Measurements from ENCODE around the gene ELF3. TPM values are rescaled to one million over a fixed set of nuclear protein-coding genes. Genes with fewer than 3 reads are reported as not detected.
A peak's percentile ranks its signal among the peaks of the same experiment; 100 is the strongest.

The ELF3 gene
- total and polyA plus RNA-seq, 2 of the 13 experiments (the other 11 are each of a cell fraction or from before 2014, with no cell fraction given): 11.5 to 55.1 TPM

DNA sequence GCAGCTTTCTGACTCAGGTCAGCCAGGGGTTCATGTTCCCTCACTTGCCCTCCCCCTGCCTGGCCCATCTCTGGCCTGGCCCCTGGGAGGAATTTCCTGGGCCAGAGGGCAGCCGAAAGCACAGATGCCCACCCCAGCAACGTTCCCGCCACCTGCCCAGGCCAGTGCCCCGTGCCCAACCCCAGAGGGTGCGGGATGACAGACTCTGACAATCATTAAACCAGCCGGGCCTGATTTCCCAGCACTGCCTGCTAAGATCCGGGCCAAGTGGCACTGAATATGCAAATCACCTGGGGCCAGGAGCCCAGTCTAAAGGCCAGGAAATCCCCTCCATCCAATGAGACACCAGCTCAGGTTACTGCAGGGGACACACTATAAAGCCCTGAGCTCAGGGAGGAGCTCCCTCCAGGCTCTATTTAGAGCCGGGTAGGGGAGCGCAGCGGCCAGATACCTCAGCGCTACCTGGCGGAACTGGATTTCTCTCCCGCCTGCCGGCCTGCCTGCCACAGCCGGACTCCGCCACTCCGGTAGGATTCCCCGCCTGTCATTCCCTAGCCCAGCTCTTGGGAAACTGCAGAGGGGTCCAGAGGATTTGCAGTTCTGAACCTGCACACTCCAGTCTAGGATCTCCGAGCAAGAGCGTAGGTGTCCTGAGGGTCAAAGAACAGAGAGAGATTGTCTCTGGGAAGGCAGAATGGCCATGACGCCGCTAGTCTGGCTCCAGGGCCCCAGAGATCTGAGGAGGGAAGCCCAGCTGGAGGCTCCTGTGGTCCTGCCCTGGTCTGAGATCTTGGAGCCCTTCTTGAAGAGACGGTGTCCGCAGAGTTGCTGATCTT, at the start of gene ELF3 (continued):
- TF ChIP-seq ZNF101 (CRISPR knock-in tag; IDR thresholded peaks at IDR 0.05; ENCODE audit: borderline replicate concordance, low read depth) (no peak), MED8 (CRISPR knock-in tag; IDR thresholded peaks at IDR 0.05; ENCODE audit: insufficient replicate concordance) (no peak), ZBTB3 (CRISPR knock-in tag; IDR thresholded peaks at IDR 0.05; ENCODE audit: borderline replicate concordance, low read depth) (no peak), ZNF460 (CRISPR knock-in tag; IDR thresholded peaks at IDR 0.05; ENCODE audit: borderline replicate concordance) (0 out of 2 replicates have a peak, but pooled peaks have one; percentile 10), SUZ12 (IDR thresholded peaks at IDR 0.05; ENCODE audit: low read depth, low read length) (no peak), ZNF337 (CRISPR knock-in tag; IDR thresholded peaks at IDR 0.05; ENCODE audit: borderline replicate concordance, low read depth) (peak; percentile 47; the same call in 1 of the 2 replicates), SPEN (CRISPR knock-in tag; IDR thresholded peaks at IDR 0.05; ENCODE audit: low read depth) (no peak), GABPB1 (CRISPR knock-in tag; IDR thresholded peaks at IDR 0.05) (peak; percentile 46), RBM39 (IDR thresholded peaks at IDR 0.05; ENCODE audit: low read depth, low read length, poor library complexity, severe bottlenecking) (no peak), MIER3 (CRISPR knock-in tag; IDR thresholded peaks at IDR 0.05; ENCODE audit: borderline replicate concordance) (no peak), SMAD1 (CRISPR knock-in tag; IDR thresholded peaks at IDR 0.05; ENCODE audit: borderline replicate concordance, low read depth) (0 out of 2 replicates have a peak, but pooled peaks have one; percentile 4), RFXANK (CRISPR knock-in tag; IDR thresholded peaks at IDR 0.05) (no peak), ZNF12 (CRISPR knock-in tag; IDR thresholded peaks at IDR 0.05) (0 out of 2 replicates have a peak, but pooled peaks have one; percentile 40)
- TF ChIP-seq, protein P1, sequence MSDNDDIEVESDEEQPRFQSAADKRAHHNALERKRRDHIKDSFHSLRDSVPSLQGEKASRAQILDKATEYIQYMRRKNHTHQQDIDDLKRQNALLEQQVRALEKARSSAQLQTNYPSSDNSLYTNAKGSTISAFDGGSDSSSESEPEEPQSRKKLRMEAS (IDR thresholded peaks at IDR 0.05): peak; percentile 59
- TF ChIP-seq, protein P2, sequence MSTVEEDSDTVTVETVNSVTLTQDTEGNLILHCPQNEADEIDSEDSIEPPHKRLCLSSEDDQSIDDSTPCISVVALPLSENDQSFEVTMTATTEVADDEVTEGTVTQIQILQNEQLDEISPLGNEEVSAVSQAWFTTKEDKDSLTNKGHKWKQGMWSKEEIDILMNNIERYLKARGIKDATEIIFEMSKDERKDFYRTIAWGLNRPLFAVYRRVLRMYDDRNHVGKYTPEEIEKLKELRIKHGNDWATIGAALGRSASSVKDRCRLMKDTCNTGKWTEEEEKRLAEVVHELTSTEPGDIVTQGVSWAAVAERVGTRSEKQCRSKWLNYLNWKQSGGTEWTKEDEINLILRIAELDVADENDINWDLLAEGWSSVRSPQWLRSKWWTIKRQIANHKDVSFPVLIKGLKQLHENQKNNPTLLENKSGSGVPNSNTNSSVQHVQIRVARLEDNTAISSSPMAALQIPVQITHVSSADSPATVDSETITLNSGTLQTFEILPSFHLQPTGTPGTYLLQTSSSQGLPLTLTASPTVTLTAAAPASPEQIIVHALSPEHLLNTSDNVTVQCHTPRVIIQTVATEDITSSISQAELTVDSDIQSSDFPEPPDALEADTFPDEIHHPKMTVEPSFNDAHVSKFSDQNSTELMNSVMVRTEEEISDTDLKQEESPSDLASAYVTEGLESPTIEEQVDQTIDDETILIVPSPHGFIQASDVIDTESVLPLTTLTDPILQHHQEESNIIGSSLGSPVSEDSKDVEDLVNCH (CRISPR knock-in tag; IDR thresholded peaks at IDR 0.05): no peak
- TF ChIP-seq, protein P3, sequence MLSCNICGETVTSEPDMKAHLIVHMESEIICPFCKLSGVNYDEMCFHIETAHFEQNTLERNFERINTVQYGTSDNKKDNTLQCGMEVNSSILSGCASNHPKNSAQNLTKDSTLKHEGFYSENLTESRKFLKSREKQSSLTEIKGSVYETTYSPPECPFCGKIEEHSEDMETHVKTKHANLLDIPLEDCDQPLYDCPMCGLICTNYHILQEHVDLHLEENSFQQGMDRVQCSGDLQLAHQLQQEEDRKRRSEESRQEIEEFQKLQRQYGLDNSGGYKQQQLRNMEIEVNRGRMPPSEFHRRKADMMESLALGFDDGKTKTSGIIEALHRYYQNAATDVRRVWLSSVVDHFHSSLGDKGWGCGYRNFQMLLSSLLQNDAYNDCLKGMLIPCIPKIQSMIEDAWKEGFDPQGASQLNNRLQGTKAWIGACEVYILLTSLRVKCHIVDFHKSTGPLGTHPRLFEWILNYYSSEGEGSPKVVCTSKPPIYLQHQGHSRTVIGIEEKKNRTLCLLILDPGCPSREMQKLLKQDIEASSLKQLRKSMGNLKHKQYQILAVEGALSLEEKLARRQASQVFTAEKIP (CRISPR knock-in tag; IDR thresholded peaks at IDR 0.05; ENCODE audit: borderline replicate concordance): no peak
- TF ChIP-seq, protein P4, sequence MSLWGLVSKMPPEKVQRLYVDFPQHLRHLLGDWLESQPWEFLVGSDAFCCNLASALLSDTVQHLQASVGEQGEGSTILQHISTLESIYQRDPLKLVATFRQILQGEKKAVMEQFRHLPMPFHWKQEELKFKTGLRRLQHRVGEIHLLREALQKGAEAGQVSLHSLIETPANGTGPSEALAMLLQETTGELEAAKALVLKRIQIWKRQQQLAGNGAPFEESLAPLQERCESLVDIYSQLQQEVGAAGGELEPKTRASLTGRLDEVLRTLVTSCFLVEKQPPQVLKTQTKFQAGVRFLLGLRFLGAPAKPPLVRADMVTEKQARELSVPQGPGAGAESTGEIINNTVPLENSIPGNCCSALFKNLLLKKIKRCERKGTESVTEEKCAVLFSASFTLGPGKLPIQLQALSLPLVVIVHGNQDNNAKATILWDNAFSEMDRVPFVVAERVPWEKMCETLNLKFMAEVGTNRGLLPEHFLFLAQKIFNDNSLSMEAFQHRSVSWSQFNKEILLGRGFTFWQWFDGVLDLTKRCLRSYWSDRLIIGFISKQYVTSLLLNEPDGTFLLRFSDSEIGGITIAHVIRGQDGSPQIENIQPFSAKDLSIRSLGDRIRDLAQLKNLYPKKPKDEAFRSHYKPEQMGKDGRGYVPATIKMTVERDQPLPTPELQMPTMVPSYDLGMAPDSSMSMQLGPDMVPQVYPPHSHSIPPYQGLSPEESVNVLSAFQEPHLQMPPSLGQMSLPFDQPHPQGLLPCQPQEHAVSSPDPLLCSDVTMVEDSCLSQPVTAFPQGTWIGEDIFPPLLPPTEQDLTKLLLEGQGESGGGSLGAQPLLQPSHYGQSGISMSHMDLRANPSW (CRISPR knock-in tag; IDR thresholded peaks at IDR 0.05; ENCODE audit: borderline replicate concordance): no peak; the same call in 1 of the 2 replicates
- TF ChIP-seq, protein P5, sequence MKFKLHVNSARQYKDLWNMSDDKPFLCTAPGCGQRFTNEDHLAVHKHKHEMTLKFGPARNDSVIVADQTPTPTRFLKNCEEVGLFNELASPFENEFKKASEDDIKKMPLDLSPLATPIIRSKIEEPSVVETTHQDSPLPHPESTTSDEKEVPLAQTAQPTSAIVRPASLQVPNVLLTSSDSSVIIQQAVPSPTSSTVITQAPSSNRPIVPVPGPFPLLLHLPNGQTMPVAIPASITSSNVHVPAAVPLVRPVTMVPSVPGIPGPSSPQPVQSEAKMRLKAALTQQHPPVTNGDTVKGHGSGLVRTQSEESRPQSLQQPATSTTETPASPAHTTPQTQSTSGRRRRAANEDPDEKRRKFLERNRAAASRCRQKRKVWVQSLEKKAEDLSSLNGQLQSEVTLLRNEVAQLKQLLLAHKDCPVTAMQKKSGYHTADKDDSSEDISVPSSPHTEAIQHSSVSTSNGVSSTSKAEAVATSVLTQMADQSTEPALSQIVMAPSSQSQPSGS (CRISPR knock-in tag; IDR thresholded peaks at IDR 0.05): peak; percentile 86
